ENCODE results near the gene OR51B6.
"Not testable (repeated sequence)": the region's sequence is repeated elsewhere in the genome, so short reads cannot be mapped to it uniquely, and the experiment has no call there.

Gene OR51B6

DNA sequence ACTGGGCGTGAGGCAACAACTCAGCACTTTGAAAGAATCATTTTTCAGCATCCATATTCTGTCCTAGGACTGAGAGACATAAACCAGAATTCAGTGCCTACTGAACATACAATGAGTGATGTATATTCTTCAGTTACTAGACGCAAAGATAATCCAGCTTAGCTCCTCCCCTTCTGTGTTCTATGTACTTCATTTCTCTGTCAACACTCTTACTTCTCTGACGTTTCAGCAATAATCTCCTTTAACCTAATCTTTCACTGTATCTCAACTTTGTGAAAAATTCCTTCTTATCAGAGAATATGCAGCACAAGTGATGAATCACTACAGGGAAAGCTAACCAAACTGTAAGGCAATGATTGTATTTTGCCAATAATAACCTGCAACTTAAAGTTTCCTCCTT is 5.5 kb upstream of the OR51B6 start:
- Mint-ChIP-seq H3K4me1 (ENCODE audit: low read depth) (no peaks in the 10 kb centered on the region), H3K4me3 (no peak overlapping the region), H3K9me3 (no peaks in the 10 kb centered on the region), H3K36me3 (ENCODE audit: low read depth) (no peaks in the 10 kb centered on the region), H3K27me3 (peaks cover 6% of the 10 kb centered on the region), H3K27ac (no peak overlapping the region)

GRCh38 chr11:5348551-5349194 is 2.6 kb upstream of the OR51B6 start:
- no peaks in the 10 kb centered on the region for H3K4me1 Mint-ChIP-seq (ENCODE audit: low read depth)
- no peaks in the 10 kb centered on the region for H3K9me3 Mint-ChIP-seq
- no peak overlapping the region for H3K27ac Mint-ChIP-seq
- peaks cover 7% of the 10 kb centered on the region for H3K27me3 Mint-ChIP-seq
- no peaks in the 10 kb centered on the region for H3K36me3 Mint-ChIP-seq (ENCODE audit: low read depth)
- no peak overlapping the region for H3K4me3 Mint-ChIP-seq

DNA sequence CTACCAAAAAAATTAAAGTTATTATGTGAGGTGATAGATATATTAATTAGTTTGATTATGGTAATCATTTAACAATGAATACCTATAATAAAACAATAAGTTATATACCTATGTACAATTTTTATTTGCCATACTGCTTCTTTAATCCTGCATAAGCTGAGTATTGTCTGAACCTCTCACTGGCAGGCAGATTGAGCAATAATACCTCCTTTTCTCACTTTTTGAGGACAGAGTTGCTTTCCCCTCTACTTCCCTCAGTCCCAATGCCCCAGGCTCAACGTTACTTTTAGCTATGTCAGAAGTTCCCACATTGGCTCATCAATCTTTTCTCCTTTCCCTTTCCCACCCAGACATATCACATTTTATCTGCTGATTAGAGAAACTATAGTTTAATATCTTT is 1.8 kb upstream of the OR51B6 start:
- no peak overlapping the region for H3K27ac Mint-ChIP-seq
- H3K27me3 Mint-ChIP-seq: peaks cover 12% of the 10 kb centered on the region
- no peaks in the 10 kb centered on the region for H3K9me3 Mint-ChIP-seq
- H3K4me3 Mint-ChIP-seq: no peak overlapping the region
- no peaks in the 10 kb centered on the region for H3K4me1 Mint-ChIP-seq (ENCODE audit: low read depth)
- no peaks in the 10 kb centered on the region for H3K36me3 Mint-ChIP-seq (ENCODE audit: low read depth)

- peaks cover 12% of the 10 kb centered on the region for H3K27me3 Mint-ChIP-seq
- H3K27ac Mint-ChIP-seq; H3K4me3 Mint-ChIP-seq; H3K4me1 Mint-ChIP-seq (ENCODE audit: low read depth); H3K36me3 Mint-ChIP-seq (ENCODE audit: low read depth); H3K9me3 Mint-ChIP-seq: not testable (repeated sequence)
Observed at GRCh38 chr11:5356031-5356430, 4.7 kb downstream of the OR51B6 start.

DNA sequence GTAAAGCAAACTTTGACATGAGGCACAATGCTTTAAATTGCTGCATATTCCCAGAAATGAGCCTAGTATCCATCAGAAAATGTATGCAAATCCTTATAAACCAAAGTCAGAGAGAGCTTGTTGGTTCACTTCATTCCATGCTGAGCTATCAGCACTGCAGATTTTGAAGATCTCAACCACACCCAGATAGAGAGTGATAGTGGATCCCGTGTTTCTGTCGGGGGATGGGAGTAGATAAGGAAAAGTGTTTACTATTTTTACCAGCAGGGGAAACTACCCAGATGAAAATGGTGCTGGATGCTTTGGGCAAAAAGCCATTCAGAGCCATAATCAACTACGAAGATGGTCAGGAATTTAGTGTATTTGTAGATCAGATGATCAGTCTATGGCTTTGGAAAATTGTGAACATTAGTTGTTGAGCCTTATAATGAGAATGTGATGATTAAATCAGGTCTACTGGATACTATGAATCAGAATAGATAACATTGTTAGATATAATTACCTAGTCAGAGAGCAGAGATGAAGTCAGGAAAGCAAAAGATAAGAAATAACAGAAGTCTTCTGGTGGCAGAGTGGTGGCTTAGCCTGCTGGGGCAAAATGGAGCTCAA is 10.8 kb downstream of the OR51B6 start:
- Mint-ChIP-seq H3K4me3 (no peak overlapping the region), H3K9me3 (peaks cover 6% of the 10 kb centered on the region), H3K4me1 (ENCODE audit: low read depth) (no peaks in the 10 kb centered on the region), H3K27ac (no peak overlapping the region), H3K27me3 (peaks cover 4% of the 10 kb centered on the region), H3K36me3 (ENCODE audit: low read depth) (no peaks in the 10 kb centered on the region)

DNA sequence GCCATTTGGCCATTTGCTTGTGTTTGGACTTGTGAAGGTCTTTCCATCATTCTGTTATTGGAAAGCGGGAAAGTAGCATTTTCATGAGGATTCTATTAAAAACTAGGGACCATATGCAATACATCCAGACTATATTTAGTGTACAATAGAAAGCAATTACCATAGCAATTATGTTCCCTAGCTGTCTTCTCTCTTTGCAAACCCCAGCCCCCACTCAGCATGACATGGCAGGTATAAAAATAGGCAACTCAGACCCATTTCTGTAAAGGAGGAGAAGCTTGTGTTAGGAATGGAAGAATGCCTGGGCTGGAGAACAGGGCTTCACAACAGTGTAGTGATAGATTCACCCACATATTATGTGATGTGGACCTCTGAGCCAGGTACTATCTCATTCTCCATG is 12.4 kb downstream of the OR51B6 start:
- no peak overlapping the region for H3K4me3 Mint-ChIP-seq
- no peaks in the 10 kb centered on the region for H3K4me1 Mint-ChIP-seq (ENCODE audit: low read depth)
- H3K27me3 Mint-ChIP-seq: peaks cover 4% of the 10 kb centered on the region
- peaks cover 6% of the 10 kb centered on the region for H3K9me3 Mint-ChIP-seq
- no peaks in the 10 kb centered on the region for H3K36me3 Mint-ChIP-seq (ENCODE audit: low read depth)
- H3K27ac Mint-ChIP-seq: no peak overlapping the region

- no peak overlapping the region for H3K27ac Mint-ChIP-seq
- H3K4me1 Mint-ChIP-seq (ENCODE audit: low read depth): no peaks in the 10 kb centered on the region
- peaks cover 6% of the 10 kb centered on the region for H3K9me3 Mint-ChIP-seq
- H3K36me3 Mint-ChIP-seq (ENCODE audit: low read depth): no peaks in the 10 kb centered on the region
- H3K4me3 Mint-ChIP-seq: no peak overlapping the region
- peaks cover 4% of the 10 kb centered on the region for H3K27me3 Mint-ChIP-seq
Observed at GRCh38 chr11:5364214-5364613, 12.9 kb downstream of the OR51B6 start.

- not testable (repeated sequence) for H3K27me3 Mint-ChIP-seq; H3K9me3 Mint-ChIP-seq; H3K4me3 Mint-ChIP-seq; H3K36me3 Mint-ChIP-seq (ENCODE audit: low read depth); H3K27ac Mint-ChIP-seq; H3K4me1 Mint-ChIP-seq (ENCODE audit: low read depth)
Observed at GRCh38 chr11:5366365-5366764, 15.1 kb downstream of the OR51B6 start.

GRCh38 chr11:5366856-5367255 is 15.5 kb downstream of the OR51B6 start:
- Mint-ChIP-seq H3K36me3 (ENCODE audit: low read depth) (no peaks in the 10 kb centered on the region), H3K4me1 (ENCODE audit: low read depth) (no peaks in the 10 kb centered on the region), H3K27ac (no peak overlapping the region), H3K4me3 (no peak overlapping the region), H3K27me3 (peaks cover 4% of the 10 kb centered on the region), H3K9me3 (peaks cover 6% of the 10 kb centered on the region)

GRCh38 chr11:5367448-5368074 is 16.3 kb downstream of the OR51B6 start:
- peaks cover under 1% of the 10 kb centered on the region for H3K9me3 Mint-ChIP-seq
- peaks cover 4% of the 10 kb centered on the region for H3K27me3 Mint-ChIP-seq
- H3K27ac Mint-ChIP-seq: no peak overlapping the region
- no peaks in the 10 kb centered on the region for H3K4me1 Mint-ChIP-seq (ENCODE audit: low read depth)
- no peak overlapping the region for H3K4me3 Mint-ChIP-seq
- H3K36me3 Mint-ChIP-seq (ENCODE audit: low read depth): no peaks in the 10 kb centered on the region

DNA sequence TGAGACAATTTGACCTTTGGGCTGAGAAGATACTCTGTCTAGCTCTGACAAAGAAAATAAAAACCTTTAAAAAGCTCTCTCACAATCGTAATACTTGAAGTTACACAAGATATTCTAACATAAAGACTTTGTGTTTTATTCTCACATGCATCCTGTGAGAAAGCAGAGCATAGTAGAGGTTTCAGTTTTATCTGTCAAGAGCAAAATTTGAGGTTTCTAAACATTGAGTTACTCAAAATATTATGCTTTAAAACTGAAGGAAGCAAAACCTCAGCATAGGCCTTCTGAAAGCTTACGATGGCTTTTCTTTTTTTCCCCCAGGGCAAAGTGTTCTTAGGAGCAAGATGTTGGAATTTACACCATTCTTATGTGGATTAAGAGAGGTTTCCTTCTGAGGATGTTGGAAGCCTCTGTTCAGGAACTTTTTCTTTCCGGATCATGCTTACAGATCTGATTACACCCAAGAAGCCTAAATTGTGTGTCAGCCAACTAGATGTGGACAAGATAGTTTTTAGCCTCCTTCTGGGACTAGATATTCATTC is 17.3 kb downstream of the OR51B6 start:
- Mint-ChIP-seq H3K4me3 (no peak overlapping the region), H3K27me3 (peaks cover 4% of the 10 kb centered on the region), H3K4me1 (ENCODE audit: low read depth) (no peaks in the 10 kb centered on the region), H3K36me3 (ENCODE audit: low read depth) (no peaks in the 10 kb centered on the region), H3K9me3 (peaks cover 6% of the 10 kb centered on the region), H3K27ac (no peak overlapping the region)

- Mint-ChIP-seq H3K9me3 (peaks cover 6% of the 10 kb centered on the region), H3K36me3 (ENCODE audit: low read depth) (no peaks in the 10 kb centered on the region), H3K4me3 (no peak overlapping the region), H3K27ac (no peak overlapping the region), H3K27me3 (peaks cover 10% of the 10 kb centered on the region), H3K4me1 (ENCODE audit: low read depth) (no peaks in the 10 kb centered on the region)
Observed at GRCh38 chr11:5369789-5370188, 18.5 kb downstream of the OR51B6 start.

DNA sequence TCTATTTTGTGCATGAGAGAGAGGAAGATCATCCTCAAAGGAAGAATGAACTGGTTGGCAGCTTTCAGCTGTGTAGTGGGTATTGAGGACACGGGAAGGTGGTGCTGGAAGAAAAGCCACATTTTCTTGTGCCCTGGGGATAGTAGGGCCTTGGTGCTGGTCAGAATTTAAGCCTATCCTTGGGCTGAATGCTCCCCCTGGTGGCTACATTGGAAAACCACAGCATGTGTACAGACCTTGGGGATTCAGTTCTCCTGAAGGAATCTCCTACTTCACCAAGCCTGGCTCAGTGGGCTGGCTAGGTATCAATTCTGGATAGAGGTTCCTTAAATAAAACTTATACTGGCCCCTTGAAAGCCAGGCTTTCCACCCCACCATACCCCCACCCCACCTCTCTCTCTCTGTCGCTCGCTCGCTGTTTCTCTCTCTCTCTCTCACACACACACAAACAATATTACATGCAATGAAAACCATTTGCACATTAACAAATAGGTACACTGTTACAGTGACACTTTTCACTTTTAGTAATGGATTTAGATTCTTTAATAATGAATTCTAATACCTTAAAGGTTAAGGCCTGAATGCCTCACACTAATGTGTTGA is 29.5 kb downstream of the OR51B6 start:
- Mint-ChIP-seq H3K4me3 (no peak overlapping the region), H3K36me3 (ENCODE audit: low read depth) (no peaks in the 10 kb centered on the region), H3K27ac (no peak overlapping the region)

DNA sequence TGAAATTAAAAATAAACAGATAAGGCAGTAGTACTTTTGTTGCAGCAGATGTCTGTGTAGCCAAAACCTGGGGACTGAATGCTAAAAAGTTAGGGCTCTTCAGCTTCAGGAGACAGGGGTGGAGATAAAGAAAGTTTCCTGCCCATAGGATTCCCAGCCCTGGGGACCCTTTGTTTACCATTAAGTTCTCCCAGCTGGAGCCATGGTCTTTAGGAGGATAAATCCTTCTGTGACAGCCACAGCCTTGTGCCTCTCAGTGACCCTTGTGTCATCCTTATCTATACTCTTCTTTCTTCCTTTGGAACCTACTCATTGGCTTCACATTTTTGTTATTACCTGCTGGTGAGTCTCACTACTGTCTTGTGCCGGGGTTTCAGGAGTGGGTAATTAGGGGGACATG is 32.3 kb downstream of the OR51B6 start, which contains the start of gene OR51M1:
TSS of gene OR51M1 (plus strand) at position 237 of the 400 bp plus-strand sequence. CDS start 5,587 bp downstream, outside the sequence.
- Mint-ChIP-seq H3K4me3 (no peak within 1 kb of the TSS), H3K4me1 (ENCODE audit: low read depth) (no peaks in the 10 kb centered on the region), H3K27me3 (no peaks in the 10 kb centered on the region), H3K9me3 (no peaks in the 10 kb centered on the region), H3K27ac (no peak within 1 kb of the TSS), H3K36me3 (ENCODE audit: low read depth) (no peaks in the 10 kb centered on the region)

More for the DNA sequence above, 29.5 kb downstream of the OR51B6 start:
- Mint-ChIP-seq H3K4me1 (ENCODE audit: low read depth) (no peaks in the 10 kb centered on the region), H3K9me3 (no peaks in the 10 kb centered on the region), H3K27me3 (no peaks in the 10 kb centered on the region)

DNA sequence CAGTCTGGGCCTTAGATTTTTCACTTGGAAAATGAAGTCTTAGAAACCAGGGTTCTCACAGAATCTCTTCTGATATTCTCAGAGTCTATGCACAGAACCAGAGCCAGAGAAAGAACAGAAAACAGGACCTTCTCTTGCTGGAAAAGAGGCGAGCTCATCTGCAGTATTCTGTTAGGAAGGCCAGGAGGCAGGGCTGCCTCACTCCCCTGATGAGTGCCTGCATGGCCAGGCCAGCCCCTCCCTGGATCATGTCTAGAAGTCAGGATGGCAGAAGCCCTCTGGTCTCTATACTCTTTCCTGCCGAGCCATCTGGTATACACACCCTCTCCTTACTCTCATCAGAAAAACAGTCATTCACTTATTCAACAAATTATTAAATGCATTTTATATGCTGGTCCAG is 33.0 kb downstream of the OR51B6 start:
- Mint-ChIP-seq H3K4me3 (no peak overlapping the region), H3K36me3 (ENCODE audit: low read depth) (no peaks in the 10 kb centered on the region), H3K27ac (no peak overlapping the region), H3K4me1 (ENCODE audit: low read depth) (no peaks in the 10 kb centered on the region), H3K27me3 (no peaks in the 10 kb centered on the region), H3K9me3 (no peaks in the 10 kb centered on the region)
